Measurements from ENCODE around the gene SLC24A5.

DNA sequence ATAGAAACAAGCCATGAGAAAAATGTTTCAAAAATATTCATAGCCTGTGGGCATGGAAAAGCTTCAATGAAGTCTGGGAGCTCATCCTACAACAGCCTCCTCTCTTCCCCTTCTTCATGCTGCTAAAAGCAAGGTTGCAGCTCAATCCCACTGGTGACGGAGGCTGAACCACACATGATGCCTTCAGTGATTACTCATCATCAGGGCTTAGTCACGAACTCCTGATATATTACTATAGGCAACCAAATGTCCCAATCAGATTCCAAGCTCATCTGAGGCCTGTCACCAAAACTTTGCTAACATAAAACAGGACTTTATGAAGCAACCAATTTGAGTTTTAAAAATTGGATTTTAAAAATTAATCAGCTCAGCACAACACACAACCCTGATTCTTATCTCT, 24.0 kb upstream of the SLC24A5 start:
- TF ChIP-seq POLR2AphosphoS5 (IDR thresholded peaks at IDR 0.05; ENCODE audit: low read depth, low read length), result no peak
- TF ChIP-seq, protein P1, sequence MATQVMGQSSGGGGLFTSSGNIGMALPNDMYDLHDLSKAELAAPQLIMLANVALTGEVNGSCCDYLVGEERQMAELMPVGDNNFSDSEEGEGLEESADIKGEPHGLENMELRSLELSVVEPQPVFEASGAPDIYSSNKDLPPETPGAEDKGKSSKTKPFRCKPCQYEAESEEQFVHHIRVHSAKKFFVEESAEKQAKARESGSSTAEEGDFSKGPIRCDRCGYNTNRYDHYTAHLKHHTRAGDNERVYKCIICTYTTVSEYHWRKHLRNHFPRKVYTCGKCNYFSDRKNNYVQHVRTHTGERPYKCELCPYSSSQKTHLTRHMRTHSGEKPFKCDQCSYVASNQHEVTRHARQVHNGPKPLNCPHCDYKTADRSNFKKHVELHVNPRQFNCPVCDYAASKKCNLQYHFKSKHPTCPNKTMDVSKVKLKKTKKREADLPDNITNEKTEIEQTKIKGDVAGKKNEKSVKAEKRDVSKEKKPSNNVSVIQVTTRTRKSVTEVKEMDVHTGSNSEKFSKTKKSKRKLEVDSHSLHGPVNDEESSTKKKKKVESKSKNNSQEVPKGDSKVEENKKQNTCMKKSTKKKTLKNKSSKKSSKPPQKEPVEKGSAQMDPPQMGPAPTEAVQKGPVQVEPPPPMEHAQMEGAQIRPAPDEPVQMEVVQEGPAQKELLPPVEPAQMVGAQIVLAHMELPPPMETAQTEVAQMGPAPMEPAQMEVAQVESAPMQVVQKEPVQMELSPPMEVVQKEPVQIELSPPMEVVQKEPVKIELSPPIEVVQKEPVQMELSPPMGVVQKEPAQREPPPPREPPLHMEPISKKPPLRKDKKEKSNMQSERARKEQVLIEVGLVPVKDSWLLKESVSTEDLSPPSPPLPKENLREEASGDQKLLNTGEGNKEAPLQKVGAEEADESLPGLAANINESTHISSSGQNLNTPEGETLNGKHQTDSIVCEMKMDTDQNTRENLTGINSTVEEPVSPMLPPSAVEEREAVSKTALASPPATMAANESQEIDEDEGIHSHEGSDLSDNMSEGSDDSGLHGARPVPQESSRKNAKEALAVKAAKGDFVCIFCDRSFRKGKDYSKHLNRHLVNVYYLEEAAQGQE (IDR thresholded peaks at IDR 0.05; ENCODE audit: insufficient read depth in 1 of 2, low read depth in 2 of 2, low read length in 1 of 2), result no peak

Data from Panc1 (cell line).